HG03280 (cell line): ENCODE results near the gene SLC44A1.
A peak's percentile ranks its signal among the peaks of the same experiment; 100 is the strongest.

Experiments used
- ATAC-seq: cut with Tn5 transposase; IDR thresholded peaks from one replicate; pipeline ENCODE4 v1.9.1; 2021; ENCODE audit warnings: mild to moderate bottlenecking, moderate library complexity; ENCODE audit not compliant: unreplicated experiment

Gene SLC44A1

GRCh38 chr9:105421154-105421553 lies 176.7 kb downstream of the SLC44A1 start:
- ATAC-seq = no peak

DNA sequence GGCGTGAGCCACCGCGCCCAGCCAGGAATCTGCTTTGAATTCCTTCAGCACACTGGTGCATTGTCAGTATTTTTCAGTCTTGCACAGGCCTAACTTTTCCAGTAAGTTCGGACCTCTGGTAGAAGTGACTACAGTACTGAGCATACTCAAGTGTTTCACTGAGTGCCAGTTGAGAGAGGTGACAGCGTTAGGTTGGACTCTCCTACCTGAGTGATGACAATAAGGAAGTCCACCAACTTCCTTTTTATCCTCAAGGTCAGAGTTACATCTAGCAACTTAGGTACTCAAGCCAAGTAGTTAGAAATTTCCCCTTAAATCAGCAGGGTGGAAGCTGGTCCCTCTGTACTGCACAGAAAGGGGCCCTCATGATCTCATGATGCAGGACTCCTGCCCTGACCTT lies 177.4 kb downstream of the SLC44A1 start:
- ATAC-seq = no peak

GRCh38 chr9:105425816-105426433 lies 181.5 kb downstream of the SLC44A1 start:
- ATAC-seq = no peak

DNA sequence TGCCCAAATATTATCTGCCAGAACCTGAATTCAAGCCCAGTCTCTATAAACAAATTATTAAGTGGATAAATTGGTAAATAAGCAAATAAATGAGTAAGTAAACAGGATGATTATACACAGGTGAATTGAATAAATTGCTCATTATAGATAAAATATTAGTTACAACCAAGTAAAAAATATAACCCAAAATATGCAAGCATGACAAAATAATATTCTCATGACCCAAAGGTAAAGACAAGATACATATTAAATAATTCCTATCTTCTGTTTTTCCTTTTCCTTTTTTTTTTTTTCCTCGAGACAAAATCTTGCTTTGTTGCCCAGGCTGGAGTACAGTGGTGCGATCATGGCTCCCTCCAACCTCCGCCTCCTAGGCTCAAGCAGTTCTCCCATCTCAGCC lies 182.2 kb downstream of the SLC44A1 start:
- no peak for ATAC-seq

GRCh38 chr9:105431424-105432246 lies 187.2 kb downstream of the SLC44A1 start:
- ATAC-seq = no peak

DNA sequence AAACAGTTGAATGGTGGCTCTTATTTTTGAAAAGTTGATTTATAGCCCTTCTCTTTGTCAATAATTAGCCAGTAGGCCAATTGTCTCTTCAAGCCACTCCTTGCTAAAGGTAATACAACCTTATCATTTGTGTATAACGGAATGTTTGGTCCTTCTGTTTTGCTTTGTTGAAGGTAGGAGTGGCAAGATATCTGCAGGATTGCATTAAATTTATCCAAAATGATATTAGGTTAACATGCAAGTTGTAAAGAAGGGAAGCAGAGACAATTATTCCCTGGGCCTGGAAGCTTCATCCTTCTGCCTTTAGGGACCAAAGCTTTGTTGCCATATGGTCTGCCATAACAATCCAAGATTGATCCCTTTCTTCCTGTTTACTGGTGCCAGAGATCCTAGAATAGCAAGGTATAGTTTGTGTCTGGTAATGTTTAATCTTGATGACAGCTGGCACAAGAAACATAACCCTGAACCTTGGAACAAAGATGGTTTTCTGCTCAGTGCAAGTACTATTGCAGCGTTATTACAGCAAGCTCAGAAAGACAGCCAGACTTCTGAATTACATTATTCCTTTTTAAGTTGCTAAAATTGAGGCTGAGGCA lies 187.9 kb downstream of the SLC44A1 start:
- no peak for ATAC-seq

- no peak for ATAC-seq
These were observed 191.0 kb downstream of the SLC44A1 start for GRCh38 chr9:105435453-105435852.

GRCh38 chr9:105436783-105437182 lies 192.3 kb downstream of the SLC44A1 start:
- ATAC-seq = no peak

GRCh38 chr9:105437704-105438103 lies 193.3 kb downstream of the SLC44A1 start:
- ATAC-seq = no peak

GRCh38 chr9:105438141-105438806 lies 193.8 kb downstream of the SLC44A1 start:
- no peak for ATAC-seq

DNA sequence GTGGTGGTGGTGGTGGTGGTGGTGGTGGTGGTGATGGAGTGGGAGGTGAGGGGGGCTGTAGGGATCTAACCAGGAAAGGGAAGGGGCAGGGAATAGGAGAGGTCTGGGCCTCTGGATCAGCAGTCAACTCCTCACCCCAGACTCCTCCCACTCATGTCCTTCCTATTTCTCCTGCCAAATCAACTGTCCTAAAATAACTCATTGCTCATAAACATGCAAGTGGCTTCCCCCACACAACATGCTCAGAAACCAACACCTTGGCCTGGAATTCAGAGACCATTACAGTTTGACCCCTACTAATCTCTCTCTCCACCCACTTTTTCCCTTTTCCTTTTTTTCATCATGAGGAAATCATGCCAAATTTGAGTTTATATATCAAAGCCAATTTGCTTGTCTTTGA lies 195.0 kb downstream of the SLC44A1 start:
- ATAC-seq = no peak

DNA sequence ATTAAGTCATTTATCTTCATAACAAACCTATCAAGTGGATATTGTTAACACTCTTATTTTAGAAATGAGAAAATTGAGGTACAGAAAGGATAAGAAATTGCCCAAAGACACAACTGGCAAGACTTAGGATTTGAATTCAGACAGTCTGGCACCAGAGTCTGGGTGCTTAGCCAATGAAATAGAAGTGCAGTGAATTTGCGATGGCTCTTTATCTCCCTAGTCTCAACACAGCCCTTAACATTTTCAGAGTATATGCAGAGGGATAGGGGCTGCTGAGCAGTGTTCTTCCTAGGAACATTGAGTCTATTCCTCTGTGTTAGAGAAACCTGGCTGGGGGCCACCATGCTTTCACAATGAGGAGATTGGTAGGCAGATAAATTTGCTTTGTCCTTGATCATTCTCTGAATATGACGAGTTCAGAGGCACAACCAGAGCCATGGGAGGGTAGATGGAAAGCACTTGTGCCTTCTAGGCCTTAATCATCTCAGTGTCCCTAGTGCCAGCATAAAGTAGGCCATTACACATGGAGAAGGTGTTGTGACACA lies 197.2 kb downstream of the SLC44A1 start:
- ATAC-seq = no peak

DNA sequence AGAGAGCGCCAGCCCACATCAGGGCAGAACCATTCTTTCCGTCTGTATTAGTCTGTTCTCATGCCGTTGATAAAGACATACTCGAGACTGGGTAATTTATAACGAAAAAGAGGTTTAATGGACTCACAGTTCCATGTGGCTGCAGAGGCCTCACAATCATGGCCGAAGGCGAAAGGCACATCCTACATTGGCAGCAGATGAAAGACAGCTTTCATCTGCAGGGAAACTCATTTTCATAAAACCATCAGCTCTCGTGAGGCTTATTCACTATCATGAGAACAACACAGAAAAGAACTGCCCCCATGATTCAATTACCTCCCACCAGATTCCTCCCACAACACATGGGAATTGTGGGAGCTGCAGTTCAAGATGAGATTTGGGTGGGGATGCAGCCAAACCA lies 198.7 kb downstream of the SLC44A1 start:
- no peak for ATAC-seq

DNA sequence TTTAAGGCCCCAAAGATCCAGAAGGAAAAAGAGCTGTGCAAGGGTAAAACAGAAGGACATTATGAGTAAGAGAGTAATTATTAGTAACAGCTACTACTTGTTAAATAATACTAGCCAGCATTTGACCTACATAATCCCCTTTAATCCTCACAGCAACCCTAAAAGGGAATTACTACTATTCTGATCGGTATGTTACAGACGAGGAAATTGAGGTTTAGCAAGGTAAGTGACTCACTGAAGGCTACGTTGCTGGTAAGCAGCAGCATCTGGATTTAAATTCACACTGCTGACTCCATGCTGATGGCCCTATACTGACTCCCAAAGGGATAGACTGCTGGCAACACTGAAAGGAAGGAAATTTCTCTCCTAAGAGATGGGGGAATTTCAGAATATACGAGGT lies 199.7 kb downstream of the SLC44A1 start:
- ATAC-seq = no peak

GRCh38 chr9:105445203-105445881 lies 200.9 kb downstream of the SLC44A1 start:
- ATAC-seq = no peak

- ATAC-seq = no peak
These were observed 202.9 kb downstream of the SLC44A1 start for GRCh38 chr9:105447386-105447813.

DNA sequence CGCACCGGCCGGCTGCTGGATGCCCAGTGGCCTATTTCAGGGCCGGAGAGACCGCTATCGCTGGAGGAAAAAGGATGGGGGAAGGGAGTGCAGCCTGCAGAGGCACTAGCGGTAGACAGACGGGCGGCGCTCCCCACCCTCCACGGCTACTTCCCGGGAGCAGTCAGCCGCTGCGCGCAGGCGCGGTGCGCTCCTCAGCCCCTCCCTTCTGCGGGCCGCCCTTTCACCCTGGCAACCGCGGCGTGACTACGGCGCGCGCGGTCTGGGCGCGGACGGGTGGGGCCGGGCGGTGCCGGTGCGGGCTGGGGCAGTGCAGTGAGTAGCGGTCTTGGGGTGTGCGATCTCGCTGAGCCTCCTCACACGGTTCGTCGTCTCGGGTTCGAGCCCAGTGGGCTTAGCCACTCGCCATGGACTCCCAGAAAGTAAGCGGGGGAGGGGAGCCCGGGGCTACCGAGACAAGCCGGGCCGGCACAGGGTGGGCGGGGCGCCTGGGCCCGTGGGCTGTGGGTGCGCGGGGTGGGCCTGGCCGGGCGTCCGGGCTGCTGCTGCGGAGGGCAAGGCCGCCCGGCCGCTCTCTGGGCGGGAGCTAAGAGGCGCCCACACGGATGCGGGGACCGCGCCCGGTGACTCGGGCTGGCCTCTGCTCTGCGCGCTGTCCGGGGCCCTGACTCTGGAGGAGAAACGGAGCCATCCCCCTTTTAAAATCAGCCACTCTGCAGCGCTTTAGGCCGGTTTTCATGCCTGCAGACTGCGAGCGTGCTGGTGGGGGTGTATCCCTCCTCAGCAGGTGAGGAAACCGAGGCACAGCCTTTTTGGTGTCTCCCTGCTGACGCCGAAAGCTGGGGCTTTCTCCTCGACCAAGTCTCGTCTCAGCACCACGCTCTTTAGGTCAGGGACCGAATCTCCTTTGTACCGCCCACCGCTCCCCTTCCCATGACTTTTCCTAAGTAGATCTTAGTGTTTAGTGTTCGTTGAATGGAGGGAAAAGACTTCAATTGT lies 203.7 kb downstream of the SLC44A1 start, which contains the start of gene FSD1L:
Gene FSD1L (plus strand): TSS at position 221 of the 999 bp plus-strand sequence. CDS start 187 bp downstream, at position 408.
- peak; percentile 95 for ATAC-seq

DNA sequence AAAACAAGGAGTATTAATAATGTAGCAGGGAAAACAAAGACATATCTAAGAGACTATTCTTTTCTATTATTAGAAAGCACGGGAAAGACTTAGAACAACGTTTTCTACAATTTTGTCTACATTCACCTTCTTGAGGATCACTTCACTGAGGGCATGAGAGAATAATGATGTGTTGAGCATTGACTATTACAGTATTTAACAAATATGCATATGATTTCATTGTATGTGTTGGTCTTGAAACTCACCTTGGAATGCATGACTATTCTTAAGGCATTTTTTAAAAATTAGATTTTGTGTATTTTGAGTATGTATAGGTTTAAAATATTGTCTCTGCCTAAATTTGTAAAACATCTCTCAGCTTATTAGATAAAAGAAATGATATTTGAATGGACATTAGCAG lies 204.6 kb downstream of the SLC44A1 start:
- ATAC-seq = no peak

- ATAC-seq = no peak
These were observed 207.7 kb downstream of the SLC44A1 start for GRCh38 chr9:105452185-105452584.
